ENCODE data around the gene ZNF593.
A peak's percentile ranks its signal among the peaks of the same experiment; 100 is the strongest.

ZNF593 gene

GRCh38 chr1:26148887-26149286 is 20.8 kb upstream of the ZNF593 start:
- no peak for DNase-seq (ENCODE audit: low spot score)

- DNase-seq (ENCODE audit: low spot score): no peak
These were observed 15.7 kb upstream of the ZNF593 start for GRCh38 chr1:26153966-26154532.

- DNase-seq (ENCODE audit: low spot score): no peak
These were observed 15.0 kb upstream of the ZNF593 start for GRCh38 chr1:26154750-26155149.

GRCh38 chr1:26155370-26156284 is 14.1 kb upstream of the ZNF593 start:
- DNase-seq (ENCODE audit: low spot score): no peak

- DNase-seq (ENCODE audit: low spot score): no peak
These were observed 13.2 kb upstream of the ZNF593 start for GRCh38 chr1:26156285-26157038.

- no peak for DNase-seq (ENCODE audit: low spot score)
These were observed 11.3 kb upstream of the ZNF593 start for GRCh38 chr1:26158271-26158907.

- DNase-seq (ENCODE audit: low spot score): no peak
These were observed 10.6 kb upstream of the ZNF593 start, which contains the start of gene FAM110D for GRCh38 chr1:26158908-26159742. Gene FAM110D, plus strand, starts transcription at chr1:26159079. Its CDS starts 2,213 bp downstream, at chr1:26161292.

GRCh38 chr1:26159743-26160039 is 10.0 kb upstream of the ZNF593 start:
- DNase-seq (ENCODE audit: low spot score): no peak

GRCh38 chr1:26160527-26161414 is 8.9 kb upstream of the ZNF593 start:
- no peak for DNase-seq (ENCODE audit: low spot score)

GRCh38 chr1:26161415-26162219 is 8.1 kb upstream of the ZNF593 start:
- no peak for DNase-seq (ENCODE audit: low spot score)

GRCh38 chr1:26162220-26162709 is 7.4 kb upstream of the ZNF593 start:
- no peak for DNase-seq (ENCODE audit: low spot score)

GRCh38 chr1:26163684-26164035 is 6.0 kb upstream of the ZNF593 start:
- DNase-seq (ENCODE audit: low spot score): no peak

- peak; percentile 34 for DNase-seq (ENCODE audit: low spot score)
These were observed 5.5 kb upstream of the ZNF593 start for GRCh38 chr1:26164036-26164860.

GRCh38 chr1:26164861-26165842 is 4.6 kb upstream of the ZNF593 start:
- no peak for DNase-seq (ENCODE audit: low spot score)

- DNase-seq (ENCODE audit: low spot score): no peak
These were observed 2.9 kb upstream of the ZNF593 start for GRCh38 chr1:26166719-26167281.

GRCh38 chr1:26168410-26169197 is 1.1 kb upstream of the ZNF593 start, which contains the start of gene C1orf232:
Gene C1orf232, minus strand, starts transcription at chr1:26168963. Its CDS starts 464 bp downstream, at chr1:26168499.
- DNase-seq (ENCODE audit: low spot score): no peak
